ENCODE results near the gene ALOX5.

ALOX5 gene

DNA sequence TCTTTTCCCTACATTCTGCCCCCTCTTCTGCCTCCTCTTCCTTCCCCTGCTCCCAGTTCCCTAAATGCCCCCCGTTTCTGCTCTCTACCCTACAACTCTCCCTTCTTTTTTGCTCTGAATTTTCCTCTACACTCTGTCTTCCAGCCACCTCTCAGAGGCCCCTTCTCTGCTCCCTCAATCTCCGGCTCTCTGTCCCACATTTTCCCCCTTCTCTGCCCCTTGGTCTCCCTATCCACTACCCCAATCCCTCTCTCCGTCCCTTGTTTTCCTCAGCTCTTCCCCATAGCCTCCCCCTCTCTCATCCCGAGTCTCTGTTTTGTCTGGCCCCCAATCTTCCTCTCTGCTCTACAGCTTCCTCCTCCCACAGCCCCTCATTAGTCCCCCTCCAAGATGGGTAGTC, 3.3 kb downstream of the ALOX5 start:
- no peak for TF ChIP-seq TAF1 (IDR thresholded peaks at IDR 0.05; ENCODE audit: borderline replicate concordance, insufficient read depth, low read length)
- TF ChIP-seq FOXP2 (optimal IDR thresholded peaks at IDR 0.05; ENCODE audit: borderline replicate concordance, extremely low read depth, extremely low read length, insufficient read depth): no peak
- TF ChIP-seq, protein P1, sequence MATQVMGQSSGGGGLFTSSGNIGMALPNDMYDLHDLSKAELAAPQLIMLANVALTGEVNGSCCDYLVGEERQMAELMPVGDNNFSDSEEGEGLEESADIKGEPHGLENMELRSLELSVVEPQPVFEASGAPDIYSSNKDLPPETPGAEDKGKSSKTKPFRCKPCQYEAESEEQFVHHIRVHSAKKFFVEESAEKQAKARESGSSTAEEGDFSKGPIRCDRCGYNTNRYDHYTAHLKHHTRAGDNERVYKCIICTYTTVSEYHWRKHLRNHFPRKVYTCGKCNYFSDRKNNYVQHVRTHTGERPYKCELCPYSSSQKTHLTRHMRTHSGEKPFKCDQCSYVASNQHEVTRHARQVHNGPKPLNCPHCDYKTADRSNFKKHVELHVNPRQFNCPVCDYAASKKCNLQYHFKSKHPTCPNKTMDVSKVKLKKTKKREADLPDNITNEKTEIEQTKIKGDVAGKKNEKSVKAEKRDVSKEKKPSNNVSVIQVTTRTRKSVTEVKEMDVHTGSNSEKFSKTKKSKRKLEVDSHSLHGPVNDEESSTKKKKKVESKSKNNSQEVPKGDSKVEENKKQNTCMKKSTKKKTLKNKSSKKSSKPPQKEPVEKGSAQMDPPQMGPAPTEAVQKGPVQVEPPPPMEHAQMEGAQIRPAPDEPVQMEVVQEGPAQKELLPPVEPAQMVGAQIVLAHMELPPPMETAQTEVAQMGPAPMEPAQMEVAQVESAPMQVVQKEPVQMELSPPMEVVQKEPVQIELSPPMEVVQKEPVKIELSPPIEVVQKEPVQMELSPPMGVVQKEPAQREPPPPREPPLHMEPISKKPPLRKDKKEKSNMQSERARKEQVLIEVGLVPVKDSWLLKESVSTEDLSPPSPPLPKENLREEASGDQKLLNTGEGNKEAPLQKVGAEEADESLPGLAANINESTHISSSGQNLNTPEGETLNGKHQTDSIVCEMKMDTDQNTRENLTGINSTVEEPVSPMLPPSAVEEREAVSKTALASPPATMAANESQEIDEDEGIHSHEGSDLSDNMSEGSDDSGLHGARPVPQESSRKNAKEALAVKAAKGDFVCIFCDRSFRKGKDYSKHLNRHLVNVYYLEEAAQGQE (IDR thresholded peaks at IDR 0.05; ENCODE audit: insufficient read depth in 1 of 2, low read depth in 2 of 2, low read length in 2 of 2): no peak
- TF ChIP-seq POLR2AphosphoS5 (IDR thresholded peaks at IDR 0.05; ENCODE audit: low read depth, low read length): no peak
- no peak for TF ChIP-seq SIN3A (IDR thresholded peaks at IDR 0.05; ENCODE audit: borderline replicate concordance, insufficient read depth, low read length)

DNA sequence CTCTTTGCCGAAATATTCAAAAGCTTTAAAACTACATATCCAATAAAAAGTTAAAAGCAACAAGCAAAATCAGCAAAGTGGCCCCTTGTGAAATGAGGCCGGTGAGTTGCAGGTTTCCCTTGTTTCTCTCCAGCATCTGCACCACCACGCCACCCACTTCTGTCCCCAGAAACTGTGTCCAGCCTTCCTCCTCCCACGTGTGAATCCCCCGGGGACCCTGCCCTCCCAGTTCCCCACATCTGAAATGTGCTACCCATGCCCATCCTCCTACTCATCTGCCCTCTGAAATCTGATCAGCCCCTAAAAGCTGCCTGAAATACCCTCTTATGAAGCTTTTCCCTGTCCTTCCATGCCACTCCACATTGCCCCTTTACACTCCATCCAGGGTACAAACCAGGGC, 3.8 kb downstream of the ALOX5 start:
- TF ChIP-seq FOXP2 (optimal IDR thresholded peaks at IDR 0.05; ENCODE audit: borderline replicate concordance, extremely low read depth, extremely low read length, insufficient read depth): no peak
- no peak for TF ChIP-seq TAF1 (IDR thresholded peaks at IDR 0.05; ENCODE audit: borderline replicate concordance, insufficient read depth, low read length)
- TF ChIP-seq, protein P1 (IDR thresholded peaks at IDR 0.05; ENCODE audit: insufficient read depth in 1 of 2, low read depth in 2 of 2, low read length in 2 of 2): no peak
- TF ChIP-seq SIN3A (IDR thresholded peaks at IDR 0.05; ENCODE audit: borderline replicate concordance, insufficient read depth, low read length): no peak
- TF ChIP-seq POLR2AphosphoS5 (IDR thresholded peaks at IDR 0.05; ENCODE audit: low read depth, low read length): no peak

DNA sequence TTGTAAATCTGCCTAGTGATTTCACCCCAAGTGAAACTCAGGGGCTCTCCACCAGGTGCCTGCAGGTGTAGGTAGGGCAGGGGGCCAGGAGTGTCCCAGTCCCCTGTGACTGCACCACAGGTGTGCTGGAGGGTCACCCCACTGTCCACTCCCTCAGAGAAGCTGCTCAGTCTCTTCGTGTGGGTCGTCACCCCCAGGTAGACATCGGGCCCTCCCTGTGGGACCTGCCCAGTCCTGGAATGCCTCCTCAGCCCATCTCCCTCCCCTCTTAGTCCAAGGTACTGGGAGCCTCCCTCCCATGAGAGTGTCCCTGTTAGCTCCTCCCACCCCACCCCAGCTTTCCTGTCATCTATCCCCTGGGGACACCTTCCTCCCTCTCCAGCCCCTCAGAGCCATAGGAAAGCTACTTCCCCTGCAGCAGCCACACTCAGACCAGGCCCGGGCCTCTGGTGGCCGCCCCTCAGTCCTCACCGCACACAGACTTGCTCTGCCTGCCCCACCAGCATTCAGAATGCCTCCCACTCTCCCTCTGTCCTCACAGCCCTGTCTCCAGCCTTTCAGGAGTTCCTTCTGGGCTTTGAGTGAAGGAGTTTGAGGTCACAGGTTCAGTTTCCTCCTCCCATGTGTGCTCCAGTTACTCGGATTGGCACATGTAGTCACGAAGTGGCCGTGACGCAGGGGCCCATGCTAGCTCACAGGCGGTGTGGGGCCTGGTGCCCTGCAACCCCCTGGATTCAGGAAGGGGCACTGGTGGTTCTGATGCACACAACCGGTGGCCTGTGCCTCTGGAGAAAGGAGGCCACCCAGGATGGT, 5.1 kb downstream of the ALOX5 start:
- TF ChIP-seq POLR2AphosphoS5 (IDR thresholded peaks at IDR 0.05; ENCODE audit: low read depth, low read length): no peak
- no peak for TF ChIP-seq FOXP2 (optimal IDR thresholded peaks at IDR 0.05; ENCODE audit: borderline replicate concordance, extremely low read depth, extremely low read length, insufficient read depth)
- TF ChIP-seq SIN3A (IDR thresholded peaks at IDR 0.05; ENCODE audit: borderline replicate concordance, insufficient read depth, low read length): no peak
- TF ChIP-seq, protein P1 (IDR thresholded peaks at IDR 0.05; ENCODE audit: insufficient read depth in 1 of 2, low read depth in 2 of 2, low read length in 2 of 2): no peak
- no peak for TF ChIP-seq TAF1 (IDR thresholded peaks at IDR 0.05; ENCODE audit: borderline replicate concordance, insufficient read depth, low read length)

DNA sequence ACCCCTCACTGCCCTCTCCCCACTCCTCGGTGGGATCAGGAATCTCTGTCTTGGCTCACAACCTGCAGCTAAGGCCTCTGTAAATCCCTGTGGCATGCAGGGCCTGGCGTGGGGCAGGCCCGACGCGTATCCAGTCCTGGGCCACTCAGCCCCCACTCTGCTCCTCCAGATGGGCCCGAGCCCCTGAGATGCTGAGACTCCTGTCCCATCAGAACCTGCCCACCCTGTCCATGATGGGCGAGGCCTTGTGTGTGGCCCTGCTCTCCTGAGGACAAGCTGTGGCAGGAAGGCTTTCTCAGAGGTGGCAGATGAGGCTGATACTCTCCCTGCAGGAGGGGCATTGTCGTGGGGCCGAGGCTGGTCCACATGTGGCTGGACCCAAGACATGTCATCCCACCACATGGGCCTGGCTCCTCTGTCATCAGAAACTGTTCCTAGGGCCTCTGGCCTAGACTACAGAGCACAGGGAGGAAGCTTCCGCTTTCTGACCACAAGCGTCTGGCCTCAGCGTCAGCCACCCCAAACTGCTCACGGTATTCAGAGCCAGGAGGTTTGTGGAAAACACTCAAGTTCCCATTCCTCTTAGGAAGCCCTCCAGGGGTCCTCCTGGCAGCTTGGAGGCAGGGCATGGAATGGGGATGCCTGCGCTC, 6.0 kb downstream of the ALOX5 start:
- TF ChIP-seq FOXP2 (optimal IDR thresholded peaks at IDR 0.05; ENCODE audit: borderline replicate concordance, extremely low read depth, extremely low read length, insufficient read depth) (no peak), SIN3A (IDR thresholded peaks at IDR 0.05; ENCODE audit: borderline replicate concordance, insufficient read depth, low read length) (no peak), POLR2AphosphoS5 (IDR thresholded peaks at IDR 0.05; ENCODE audit: low read depth, low read length) (no peak), TAF1 (IDR thresholded peaks at IDR 0.05; ENCODE audit: borderline replicate concordance, insufficient read depth, low read length) (no peak)
- TF ChIP-seq, protein P1 (IDR thresholded peaks at IDR 0.05; ENCODE audit: insufficient read depth in 1 of 2, low read depth in 2 of 2, low read length in 2 of 2): no peak
